ENCODE data around the gene TBC1D8B.
"Not testable (repeated sequence)": the region's sequence is repeated elsewhere in the genome, so short reads cannot be mapped to it uniquely, and the experiment has no call there.

The TBC1D8B gene

GRCh38 chrX:106802388-106803275, at the start of gene TBC1D8B:
Gene TBC1D8B (plus strand): TSS chrX:106802673. CDS start chrX:106802854, 181 bp downstream.
- DNase-seq (ENCODE audit: low read depth) = peak; percentile 4

GRCh38 chrX:106769288-106769687, 33.2 kb upstream of the TBC1D8B start:
- not testable (repeated sequence) for DNase-seq (ENCODE audit: low read depth)

GRCh38 chrX:106774981-106775380, 27.5 kb upstream of the TBC1D8B start:
- DNase-seq (ENCODE audit: low read depth) = no peak

- no peak for DNase-seq (ENCODE audit: low read depth)
Observed at GRCh38 chrX:106780264-106780663, 22.2 kb upstream of the TBC1D8B start.

- no peak for DNase-seq (ENCODE audit: low read depth)
Observed at GRCh38 chrX:106780664-106781377, 21.7 kb upstream of the TBC1D8B start.

GRCh38 chrX:106783716-106784115, 18.8 kb upstream of the TBC1D8B start:
- DNase-seq (ENCODE audit: low read depth) = no peak

GRCh38 chrX:106791495-106791894, 11.0 kb upstream of the TBC1D8B start:
- DNase-seq (ENCODE audit: low read depth) = no peak

- no peak for DNase-seq (ENCODE audit: low read depth)
Observed at GRCh38 chrX:106802063-106802387, 448 bp upstream of the TBC1D8B start.

GRCh38 chrX:106811131-106811910, 8.8 kb downstream of the TBC1D8B start:
- DNase-seq (ENCODE audit: low read depth) = no peak

- DNase-seq (ENCODE audit: low read depth) = not testable (repeated sequence)
Observed at GRCh38 chrX:106812930-106813329, 10.5 kb downstream of the TBC1D8B start.

- not testable (repeated sequence) for DNase-seq (ENCODE audit: low read depth)
Observed at GRCh38 chrX:106814093-106814492, 11.6 kb downstream of the TBC1D8B start.

GRCh38 chrX:106862972-106863688, 60.7 kb downstream of the TBC1D8B start:
- DNase-seq (ENCODE audit: low read depth) = peak; percentile 1

- DNase-seq (ENCODE audit: low read depth) = no peak
Observed at GRCh38 chrX:106863697-106864096, 61.2 kb downstream of the TBC1D8B start.

GRCh38 chrX:106872796-106873195, 70.3 kb downstream of the TBC1D8B start:
- not testable (repeated sequence) for DNase-seq (ENCODE audit: low read depth)

- no peak for DNase-seq (ENCODE audit: low read depth)
Observed at GRCh38 chrX:106874075-106874474, 71.6 kb downstream of the TBC1D8B start.

GRCh38 chrX:106875151-106875550, 72.7 kb downstream of the TBC1D8B start:
- DNase-seq (ENCODE audit: low read depth) = no peak

- DNase-seq (ENCODE audit: low read depth) = no peak
Observed at GRCh38 chrX:106889468-106889867, 87.0 kb downstream of the TBC1D8B start.

GRCh38 chrX:106891762-106892460, 89.4 kb downstream of the TBC1D8B start:
- DNase-seq (ENCODE audit: low read depth) = no peak

- peak; percentile 27 for DNase-seq (ENCODE audit: low read depth)
Observed at GRCh38 chrX:106894392-106894909, 92.0 kb downstream of the TBC1D8B start.

GRCh38 chrX:106894978-106895452, 92.5 kb downstream of the TBC1D8B start:
- no peak for DNase-seq (ENCODE audit: low read depth)

- DNase-seq (ENCODE audit: low read depth) = no peak
Observed at GRCh38 chrX:106897259-106897658, 94.8 kb downstream of the TBC1D8B start.
